Osteoblast (primary cell): Measurements from ENCODE around the gene PUS1. TPM values are rescaled to one million over a fixed set of nuclear protein-coding genes. Genes with fewer than 3 reads are reported as not detected.
"Not testable (repeated sequence)": the region's sequence is repeated elsewhere in the genome, so short reads cannot be mapped to it uniquely, and the experiment has no call there.

Experiments used
- DNase-seq: peaks from one replicate; pipeline ENCODE4 v3.0.0; 2011; ENCODE audit warnings: low spot score, mixed read lengths; ENCODE audit not compliant: insufficient read length; ENCODE audit errors: missing footprints
- H2AFZ ChIP-seq: 2 replicates; pipeline ENCODE4 v1.6.0; 2011; ENCODE audit warnings: mild to moderate bottlenecking, low read length
- H3K27ac ChIP-seq: 2 replicates; pipeline ENCODE4 v1.5.1; 2011; ENCODE audit warnings: mild to moderate bottlenecking, low read depth, low read length, moderate library complexity
- H3K27me3 ChIP-seq: 2 replicates; pipeline ENCODE4 v1.6.0; 2012; ENCODE audit warnings: mild to moderate bottlenecking, control low read depth, inconsistent platforms, low read length, moderate library complexity; ENCODE audit not compliant: insufficient read depth
- H3K36me3 ChIP-seq: 2 replicates; pipeline ENCODE4 v1.5.1; 2011; ENCODE audit warnings: mild to moderate bottlenecking, low read length, control low read depth, moderate library complexity; ENCODE audit not compliant: insufficient read depth
- H3K4me1 ChIP-seq: 2 replicates; pipeline ENCODE4 v1.5.1; 2011; ENCODE audit warnings: mild to moderate bottlenecking, low read length, control low read depth, moderate library complexity; ENCODE audit not compliant: insufficient read depth
- H3K4me2 ChIP-seq: 2 replicates; pipeline ENCODE4 v1.6.0; 2011; ENCODE audit warnings: mild to moderate bottlenecking, low read length; ENCODE audit not compliant: insufficient read depth
- H3K4me3 ChIP-seq: fragments of 200-600 bp; sonication (generic); 3 replicates; pipeline ENCODE4 v1.5.1; 2012; ENCODE audit warnings: mild to moderate bottlenecking, low read length, inconsistent platforms; ENCODE audit not compliant: insufficient read depth
- H3K79me2 ChIP-seq: 2 replicates; pipeline ENCODE4 v1.6.0; 2012; ENCODE audit warnings: mild to moderate bottlenecking, low read length, control low read depth, inconsistent platforms; ENCODE audit not compliant: insufficient read depth
- H3K9me3 ChIP-seq: 2 replicates; pipeline ENCODE4 v1.5.1; 2011; ENCODE audit warnings: low read depth, low read length, control low read depth
- H4K20me1 ChIP-seq: 2 replicates; pipeline ENCODE4 v1.6.0; 2012; ENCODE audit warnings: mild to moderate bottlenecking, low read length, control low read depth; ENCODE audit not compliant: insufficient read depth
- CTCF ChIP-seq: IDR thresholded peaks from 2 replicates; pipeline ENCODE4 v1.5.1; 2011; ENCODE audit warnings: mild to moderate bottlenecking, low read depth, low read length, moderate library complexity; ENCODE audit errors: extremely low read depth
- total RNA-seq: library from RNA; depleted of rRNA; stranded (reverse); fragments of >200 nt; gene quantifications from 2 replicates; pipeline ENCODE4 v1.2.3, GENCODE V29; 2012

PUS1 gene
- 6.5 and 7.6 TPM in 2 replicates for total RNA-seq

DNA sequence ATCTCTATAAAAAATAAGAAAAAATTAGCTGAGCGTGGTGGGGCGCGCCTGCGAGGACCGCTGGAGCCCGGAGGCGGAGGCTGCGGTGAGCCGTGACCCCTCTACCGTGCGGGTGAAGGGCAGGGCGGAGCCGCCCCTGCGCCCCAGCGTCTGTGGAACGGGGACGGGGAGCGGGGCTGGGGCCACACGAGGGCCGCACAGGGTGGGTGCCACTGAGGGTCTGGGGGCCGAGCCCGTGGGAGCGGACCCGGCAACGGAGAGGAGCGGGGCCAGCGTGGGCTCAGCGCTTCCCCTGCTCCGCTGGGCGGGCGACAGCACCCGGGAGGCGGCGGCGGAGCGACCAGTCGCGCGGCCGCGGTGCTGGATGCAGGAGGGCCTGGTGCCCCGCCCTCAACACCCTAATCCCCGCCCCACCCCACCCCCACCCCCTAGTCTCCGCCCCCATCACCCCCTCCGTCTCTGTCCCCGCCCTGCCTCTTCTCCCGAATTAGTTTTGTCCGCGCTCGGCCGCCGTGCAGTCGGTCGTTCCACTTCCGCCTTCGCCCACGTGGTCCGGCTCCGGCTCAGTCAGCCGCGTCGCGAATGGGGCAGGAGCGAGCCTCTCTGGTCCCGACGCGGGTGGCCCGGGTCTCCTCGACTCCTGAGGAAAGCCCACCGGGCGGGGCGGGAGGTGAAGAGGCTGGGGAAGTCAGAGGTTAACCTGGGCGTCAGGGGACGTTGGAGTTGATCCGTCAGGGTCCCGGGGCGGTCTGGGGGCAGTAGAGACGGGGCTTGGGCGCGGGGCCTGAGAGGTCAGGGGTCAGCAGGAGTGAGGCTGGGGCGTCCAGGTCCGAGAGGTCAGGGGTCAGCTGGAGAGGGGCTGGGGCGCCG, at the start of gene PUS1:
PUS1 (plus strand) TSS at position 566 of the 870 bp plus-strand sequence. CDS start 447 bp downstream, outside the sequence.
- H3K9me3 ChIP-seq = no peaks in the 10 kb centered on the region
- peaks cover 7% of the 10 kb centered on the region for H4K20me1 ChIP-seq
- H2AFZ ChIP-seq = peak within 1 kb of the TSS; percentile 78
- H3K4me3 ChIP-seq = peak within 1 kb of the TSS; percentile 93
- no peak for TF ChIP-seq CTCF
- peak within 1 kb of the TSS; percentile 75 for H3K27ac ChIP-seq
- peaks cover 9% of the 10 kb centered on the region for H3K4me1 ChIP-seq
- H3K36me3 ChIP-seq = peaks cover 29% of the 10 kb centered on the region
- DNase-seq = peak; percentile 100
- H3K4me2 ChIP-seq = peak within 1 kb of the TSS; percentile 88
- H3K27me3 ChIP-seq = no peaks in the 10 kb centered on the region
- peaks cover 28% of the 10 kb centered on the region for H3K79me2 ChIP-seq

GRCh38 chr12:131882804-131883520, 46.1 kb upstream of the PUS1 start:
- H3K36me3 ChIP-seq = no peaks in the 10 kb centered on the region
- no peaks in the 10 kb centered on the region for H3K4me1 ChIP-seq
- no peaks in the 10 kb centered on the region for H3K27me3 ChIP-seq
- H4K20me1 ChIP-seq = no peaks in the 10 kb centered on the region
- H2AFZ ChIP-seq = peak overlapping the region; percentile 29
- DNase-seq = peak; percentile 54
- H3K79me2 ChIP-seq = no peaks in the 10 kb centered on the region
- H3K9me3 ChIP-seq = no peaks in the 10 kb centered on the region
- no peak overlapping the region for H3K27ac ChIP-seq
- TF ChIP-seq CTCF = no peak
- H3K4me3 ChIP-seq = no peak overlapping the region
- H3K4me2 ChIP-seq = no peak overlapping the region

GRCh38 chr12:131883521-131883900, 45.6 kb upstream of the PUS1 start:
- no peaks in the 10 kb centered on the region for H4K20me1 ChIP-seq
- H3K4me3 ChIP-seq = no peak overlapping the region
- no peak for TF ChIP-seq CTCF
- H3K79me2 ChIP-seq = no peaks in the 10 kb centered on the region
- no peaks in the 10 kb centered on the region for H3K9me3 ChIP-seq
- H3K4me2 ChIP-seq = no peak overlapping the region
- no peak for DNase-seq
- no peak overlapping the region for H3K27ac ChIP-seq
- no peaks in the 10 kb centered on the region for H3K36me3 ChIP-seq
- H2AFZ ChIP-seq = no peak overlapping the region
- no peaks in the 10 kb centered on the region for H3K27me3 ChIP-seq
- no peaks in the 10 kb centered on the region for H3K4me1 ChIP-seq

DNA sequence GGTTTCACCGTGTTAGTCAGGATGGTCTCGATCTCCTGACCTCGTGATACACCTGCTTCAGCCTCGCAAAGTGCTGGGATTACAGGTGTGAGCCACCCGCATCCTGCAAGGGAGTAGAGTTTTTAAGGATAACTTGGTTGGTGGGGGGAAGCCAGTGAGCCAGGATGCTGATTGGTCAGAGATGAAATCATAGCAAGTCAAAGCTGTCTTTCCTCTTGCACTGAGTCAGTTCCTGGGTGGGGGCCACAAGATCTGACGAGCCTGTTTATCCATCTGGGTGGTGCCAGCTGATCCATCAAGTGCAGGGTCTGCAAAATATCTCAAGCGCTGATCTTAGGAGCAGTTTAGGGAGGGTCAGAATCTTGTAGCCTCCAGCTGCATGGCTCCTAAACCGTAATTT, 44.0 kb upstream of the PUS1 start:
- H3K36me3 ChIP-seq, H3K4me1 ChIP-seq, H4K20me1 ChIP-seq, H3K27me3 ChIP-seq, H3K4me2 ChIP-seq, H2AFZ ChIP-seq, DNase-seq, H3K4me3 ChIP-seq, H3K27ac ChIP-seq, H3K79me2 ChIP-seq, H3K9me3 ChIP-seq: not testable (repeated sequence)
